Breast epithelium (tissue), 3 donors: Measurements from ENCODE around the gene CTF1.

Experiments
- POLR2A ChIP-seq: fragments of 450-650 bp; IDR thresholded peaks from one replicate; pipeline ENCODE4 v1.6.1; 2016; ENCODE audit warnings: antibody characterized with exemption, mild to moderate bottlenecking, moderate library complexity
- TF ChIP-seq, protein P1 (sequence below), 3 donors: fragments of 450-650 bp; IDR thresholded peaks; one replicate each; pipeline ENCODE4 v1.5.1; 2016 to 2017; ENCODE audit warnings: antibody characterized with exemption in 3 of 3, mild to moderate bottlenecking in 3 of 3, moderate library complexity in 3 of 3

DNA sequence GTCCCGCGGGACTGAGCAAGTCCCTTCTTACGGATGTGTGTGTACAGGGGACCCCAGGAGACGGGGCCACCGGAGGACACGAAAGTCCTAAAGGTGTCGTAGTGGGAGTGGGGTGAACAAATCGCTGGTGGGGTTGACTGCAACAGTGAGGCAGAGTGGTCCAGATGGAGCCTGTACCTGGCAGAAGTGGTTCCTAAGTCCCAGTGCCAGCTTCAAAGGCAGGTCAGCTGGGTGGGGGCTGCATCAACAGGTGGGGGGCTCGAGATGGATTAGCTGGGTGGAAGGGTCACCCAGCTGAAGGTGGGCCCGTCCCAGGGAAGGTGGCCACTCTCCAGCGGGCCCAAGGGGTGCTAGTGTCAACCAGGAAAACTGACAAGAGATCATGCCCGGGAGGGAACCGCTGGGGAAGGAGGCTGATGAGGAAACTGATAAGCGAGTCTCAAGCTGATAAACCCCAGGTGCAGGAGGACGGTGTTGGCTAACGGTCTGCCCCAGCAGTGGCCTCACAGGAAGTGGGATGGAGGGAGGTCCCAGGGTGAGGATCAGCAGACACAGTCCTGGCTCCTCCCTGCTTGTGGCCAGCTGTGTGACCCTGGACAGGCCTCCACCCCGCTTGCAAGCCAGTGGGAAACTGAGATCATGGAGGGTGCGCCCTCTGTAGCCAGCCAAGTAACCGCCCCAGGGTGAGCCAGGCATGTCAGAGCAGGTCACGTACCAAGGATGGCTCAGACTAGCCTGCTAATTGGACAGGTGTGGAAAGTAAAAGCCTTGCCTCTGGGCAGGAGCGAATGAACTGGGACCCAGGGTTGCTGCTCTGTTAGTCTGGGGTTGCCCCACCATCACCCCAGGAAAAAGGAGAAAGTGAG, 53.5 kb downstream of the CTF1 start:
- TF ChIP-seq, protein P1, sequence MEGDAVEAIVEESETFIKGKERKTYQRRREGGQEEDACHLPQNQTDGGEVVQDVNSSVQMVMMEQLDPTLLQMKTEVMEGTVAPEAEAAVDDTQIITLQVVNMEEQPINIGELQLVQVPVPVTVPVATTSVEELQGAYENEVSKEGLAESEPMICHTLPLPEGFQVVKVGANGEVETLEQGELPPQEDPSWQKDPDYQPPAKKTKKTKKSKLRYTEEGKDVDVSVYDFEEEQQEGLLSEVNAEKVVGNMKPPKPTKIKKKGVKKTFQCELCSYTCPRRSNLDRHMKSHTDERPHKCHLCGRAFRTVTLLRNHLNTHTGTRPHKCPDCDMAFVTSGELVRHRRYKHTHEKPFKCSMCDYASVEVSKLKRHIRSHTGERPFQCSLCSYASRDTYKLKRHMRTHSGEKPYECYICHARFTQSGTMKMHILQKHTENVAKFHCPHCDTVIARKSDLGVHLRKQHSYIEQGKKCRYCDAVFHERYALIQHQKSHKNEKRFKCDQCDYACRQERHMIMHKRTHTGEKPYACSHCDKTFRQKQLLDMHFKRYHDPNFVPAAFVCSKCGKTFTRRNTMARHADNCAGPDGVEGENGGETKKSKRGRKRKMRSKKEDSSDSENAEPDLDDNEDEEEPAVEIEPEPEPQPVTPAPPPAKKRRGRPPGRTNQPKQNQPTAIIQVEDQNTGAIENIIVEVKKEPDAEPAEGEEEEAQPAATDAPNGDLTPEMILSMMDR (IDR thresholded peaks at IDR 0.05) = no peak
- peak; percentile 11 for TF ChIP-seq POLR2A
